Astrocyte (in vitro differentiated cells and primary cell): ENCODE measurements around the gene FAM98B.

ENCODE experiments used
- CTCF ChIP-seq: IDR thresholded peaks from 2 replicates; pipeline ENCODE4 v1.5.1; 2011; ENCODE audit warnings: low read depth, mild to moderate bottlenecking, inconsistent platforms, low read length, moderate library complexity; ENCODE audit not compliant: insufficient read depth
- EZH2 ChIP-seq: IDR thresholded peaks from 2 replicates; pipeline ENCODE4 v1.6.1; 2012; ENCODE audit warnings: mild to moderate bottlenecking, low read length, inconsistent platforms; ENCODE audit not compliant: insufficient read depth

DNA sequence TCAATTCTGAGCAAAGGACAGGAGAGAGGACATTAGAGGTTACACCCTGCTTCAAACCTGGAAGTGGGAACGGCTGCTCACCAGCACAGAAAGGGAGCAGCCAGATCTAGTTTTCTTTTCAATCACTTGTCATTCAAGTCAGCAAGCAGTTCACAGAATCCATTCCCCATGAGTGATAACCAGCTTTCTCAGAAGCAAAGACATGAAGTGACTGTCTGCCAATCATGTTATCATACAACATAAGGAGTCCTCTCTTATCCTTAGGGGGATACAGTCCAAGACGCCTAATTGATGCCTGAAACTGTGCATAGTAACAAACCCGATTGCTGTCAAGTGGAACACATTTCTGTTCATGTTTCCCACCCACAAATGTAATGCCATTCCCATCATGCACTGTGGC is 54.7 kb downstream of the FAM98B start:
- no peak for TF ChIP-seq CTCF
- no peak for TF ChIP-seq EZH2
